H1 (cell line): Measurements from ENCODE around the gene TRABD2B.

Source experiments
- EP300 ChIP-seq, 2 experiments: IDR thresholded peaks; 1 replicate in 1 of 2; 2 replicates in 1 of 2; pipeline ENCODE4 v1.6.1; 2011 to 2012; ENCODE audit warnings: low read depth in 2 of 2, low read length in 2 of 2, mild to moderate bottlenecking in 2 of 2, borderline replicate concordance in 1 of 2, inconsistent platforms in 1 of 2, moderate library complexity in 1 of 2
- EZH2 ChIP-seq: fragments of 200-600 bp; sonication (generic); IDR thresholded peaks from 2 replicates; pipeline ENCODE4 v1.7.1; 2012; ENCODE audit warnings: low read depth, mild to moderate bottlenecking, moderate library complexity, low read length, inconsistent platforms; ENCODE audit not compliant: severe bottlenecking
- FOSL1 ChIP-seq: IDR thresholded peaks from 2 replicates; pipeline ENCODE4 v1.6.1; 2011; ENCODE audit warnings: mild to moderate bottlenecking, low read depth, low read length, moderate library complexity; ENCODE audit not compliant: insufficient read depth
- HDAC2 ChIP-seq, 2 experiments: fragments of 300-600 bp in 1 of 2; sonication (generic) in 1 of 2; IDR thresholded peaks; 2 replicates each; pipeline ENCODE4 v1.6.1; 2011 to 2012; ENCODE audit warnings: low read depth in 2 of 2, low read length in 2 of 2, mild to moderate bottlenecking in 2 of 2, moderate library complexity in 2 of 2, borderline replicate concordance in 1 of 2, inconsistent platforms in 1 of 2
- JUN ChIP-seq: IDR thresholded peaks from 2 replicates; pipeline ENCODE4 v1.6.1; 2011; ENCODE audit warnings: low read depth, mild to moderate bottlenecking, improper control_type of control experiment, low read length
- JUND ChIP-seq: IDR thresholded peaks from 2 replicates; pipeline ENCODE4 v1.6.1; 2011; ENCODE audit warnings: mild to moderate bottlenecking, improper control_type of control experiment, low read length
- POLR2A ChIP-seq, 2 experiments: IDR thresholded peaks; 1 replicate in 1 of 2; 2 replicates in 1 of 2; pipeline ENCODE4 v1.6.1; 2011; ENCODE audit warnings: low read depth in 2 of 2, low read length in 2 of 2, mild to moderate bottlenecking in 2 of 2; ENCODE audit errors: control extremely low read depth in 1 of 2
- SIN3A ChIP-seq, 2 experiments: IDR thresholded peaks in 1 of 2; conservative IDR thresholded peaks in 1 of 2; 2 replicates each; pipeline ENCODE4 v1.6.1; 2011 to 2012; ENCODE audit warnings: low read length in 2 of 2, improper control_type of control experiment in 1 of 2, low read depth in 1 of 2, mild to moderate bottlenecking in 1 of 2
- SP1 ChIP-seq: IDR thresholded peaks from 2 replicates; pipeline ENCODE4 v1.6.1; 2011; ENCODE audit warnings: low read depth, low read length
- SP4 ChIP-seq: IDR thresholded peaks from 2 replicates; pipeline ENCODE4 v1.6.1; 2012; ENCODE audit warnings: low read length, inconsistent platforms
- TAF1 ChIP-seq: IDR thresholded peaks from 2 replicates; pipeline ENCODE4 v1.6.1; 2011; ENCODE audit warnings: mild to moderate bottlenecking, low read depth, low read length
- TEAD4 ChIP-seq: IDR thresholded peaks from 2 replicates; pipeline ENCODE4 v1.6.1; 2012; ENCODE audit warnings: low read depth, low read length, inconsistent platforms, mixed read lengths
- YY1 ChIP-seq: IDR thresholded peaks from 2 replicates; pipeline ENCODE4 v1.6.1; 2011; ENCODE audit warnings: low read depth, mild to moderate bottlenecking, low read length
- TF ChIP-seq, protein P1 (sequence below), 3 experiments: IDR thresholded peaks; 1 replicate in 2 of 3; 2 replicates in 1 of 3; pipeline versions ENCODE4 v1.5.1 to v1.6.1; 2011; ENCODE audit warnings: low read length in 3 of 3, mild to moderate bottlenecking in 3 of 3, inconsistent platforms in 2 of 3, low read depth in 1 of 3, moderate library complexity in 1 of 3; ENCODE audit not compliant: insufficient read depth in 1 of 3; ENCODE audit errors: control extremely low read depth in 1 of 3

DNA sequence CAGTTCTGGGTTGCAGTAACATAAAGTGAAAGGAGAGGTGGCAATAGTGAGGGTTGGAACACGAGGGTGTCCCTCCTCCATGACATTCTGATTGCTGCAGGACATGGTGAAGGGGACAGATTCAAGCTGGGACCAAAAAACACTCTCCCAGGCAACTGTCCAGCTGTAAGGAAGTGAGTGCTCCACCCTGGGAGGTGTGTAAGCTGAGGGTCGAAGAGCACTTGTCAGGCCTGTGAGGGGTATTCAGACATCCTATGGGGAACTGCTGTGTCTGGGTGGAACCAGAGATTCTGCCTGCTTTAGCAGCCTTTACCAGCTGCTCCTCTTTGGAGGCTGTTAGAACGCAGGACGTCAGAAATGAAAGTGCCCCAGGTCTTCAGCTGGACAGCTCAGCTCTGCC, 212.1 kb downstream of the TRABD2B start:
- TF ChIP-seq, protein P1, sequence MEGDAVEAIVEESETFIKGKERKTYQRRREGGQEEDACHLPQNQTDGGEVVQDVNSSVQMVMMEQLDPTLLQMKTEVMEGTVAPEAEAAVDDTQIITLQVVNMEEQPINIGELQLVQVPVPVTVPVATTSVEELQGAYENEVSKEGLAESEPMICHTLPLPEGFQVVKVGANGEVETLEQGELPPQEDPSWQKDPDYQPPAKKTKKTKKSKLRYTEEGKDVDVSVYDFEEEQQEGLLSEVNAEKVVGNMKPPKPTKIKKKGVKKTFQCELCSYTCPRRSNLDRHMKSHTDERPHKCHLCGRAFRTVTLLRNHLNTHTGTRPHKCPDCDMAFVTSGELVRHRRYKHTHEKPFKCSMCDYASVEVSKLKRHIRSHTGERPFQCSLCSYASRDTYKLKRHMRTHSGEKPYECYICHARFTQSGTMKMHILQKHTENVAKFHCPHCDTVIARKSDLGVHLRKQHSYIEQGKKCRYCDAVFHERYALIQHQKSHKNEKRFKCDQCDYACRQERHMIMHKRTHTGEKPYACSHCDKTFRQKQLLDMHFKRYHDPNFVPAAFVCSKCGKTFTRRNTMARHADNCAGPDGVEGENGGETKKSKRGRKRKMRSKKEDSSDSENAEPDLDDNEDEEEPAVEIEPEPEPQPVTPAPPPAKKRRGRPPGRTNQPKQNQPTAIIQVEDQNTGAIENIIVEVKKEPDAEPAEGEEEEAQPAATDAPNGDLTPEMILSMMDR (IDR thresholded peaks at IDR 0.05; ENCODE audit: control extremely low read depth in 1 of 3, insufficient read depth in 1 of 3, low read depth in 1 of 3, low read length in 3 of 3) = no peak
- TF ChIP-seq TAF1 (no peak), JUND (no peak), JUN (no peak), HDAC2 (IDR thresholded peaks at IDR 0.05; ENCODE audit: borderline replicate concordance in 1 of 2, low read depth in 2 of 2, low read length in 2 of 2) (no peak), TEAD4 (no peak), EZH2 (no peak), YY1 (no peak), SP4 (no peak), POLR2A (IDR thresholded peaks at IDR 0.05; ENCODE audit: control extremely low read depth in 1 of 2, low read depth in 2 of 2, low read length in 2 of 2) (no peak), SIN3A (conservative IDR thresholded peaks at IDR 0.05 in 1 of 2, IDR thresholded peaks at IDR 0.05 in 1 of 2; ENCODE audit: low read depth in 1 of 2, low read length in 2 of 2) (no peak), SP1 (no peak), FOSL1 (no peak), EP300 (IDR thresholded peaks at IDR 0.05; ENCODE audit: borderline replicate concordance in 1 of 2, low read depth in 2 of 2, low read length in 2 of 2) (no peak)
